Prostate gland (tissue), 2 donors: ENCODE data around the gene ADAM8.
A peak's percentile ranks its signal among the peaks of the same experiment; 100 is the strongest.

Experiments
- CTCF ChIP-seq, 4 experiments: fragments of 200-600 bp in 2 of 4; fragments of 450-650 bp in 2 of 4; sonication (generic) in 2 of 4; IDR thresholded peaks; 1 replicate in 3 of 4; 2 replicates in 1 of 4; pipeline ENCODE4 v1.5.1; 2016 to 2019; ENCODE audit warnings: antibody characterized with exemption in 4 of 4, mild to moderate bottlenecking in 2 of 4, moderate library complexity in 2 of 4
- POLR2A ChIP-seq: fragments of 450-650 bp; IDR thresholded peaks from one replicate; pipeline ENCODE4 v1.6.1; 2016; ENCODE audit warnings: antibody characterized with exemption, mild to moderate bottlenecking
- POLR2AphosphoS5 ChIP-seq: sonication (generic); formaldehyde crosslinking; IDR thresholded peaks from one replicate; pipeline ENCODE4 v1.6.1; 2017; ENCODE audit warnings: antibody characterized with exemption

GRCh38 chr10:133261726-133262325, 14.8 kb downstream of the ADAM8 start:
- TF ChIP-seq CTCF (IDR thresholded peaks at IDR 0.05) (no peak), POLR2AphosphoS5 (no peak), POLR2A (peak; percentile 55)
